Brain microvascular endothelial cell (primary cell): Measurements from ENCODE around the gene CDH23.

ENCODE experiments used
- DNase-seq: peaks from one replicate; pipeline ENCODE4 v3.0.0-alpha.2; 2020
- H3K27ac ChIP-seq: fragments of 250-450 bp; sonication (Bioruptor Pico); 2 replicates; pipeline ENCODE4 v1.5.1; 2020; ENCODE audit warnings: mild to moderate bottlenecking, moderate library complexity
- H3K27me3 ChIP-seq: fragments of 250-450 bp; sonication (Bioruptor Pico); replicated peaks from 2 replicates; pipeline ENCODE4 v1.5.1; 2020; ENCODE audit warnings: mild to moderate bottlenecking
- H3K36me3 ChIP-seq: fragments of 250-450 bp; sonication (Bioruptor Pico); replicated peaks from 2 replicates; pipeline ENCODE4 v1.5.1; 2020; ENCODE audit warnings: mild to moderate bottlenecking
- H3K4me3 ChIP-seq: 2 replicates; pipeline ENCODE4 v1.5.1; 2011; ENCODE audit warnings: low read depth, mild to moderate bottlenecking, control low read depth, low read length, moderate library complexity
- CTCF ChIP-seq: IDR thresholded peaks from 2 replicates; pipeline ENCODE4 v1.5.1; 2011; ENCODE audit warnings: low read depth, mild to moderate bottlenecking, moderate library complexity, low read length, control low read depth, inconsistent platforms; ENCODE audit errors: missing control alignments
- in situ Hi-C: cut with HindIII; loops from 2 replicates; pipeline ENCODE4 v1.10.0; 2017; ENCODE audit warnings: low sequenced_read_pairs, low pct_ligation_motif_present

The CDH23 gene

GRCh38 chr10:71582019-71582418, 185.3 kb downstream of the CDH23 start:
- no peaks in the 10 kb centered on the region for H3K27me3 ChIP-seq
- in situ Hi-C loops: no loop called here
- no peak overlapping the region for H3K27ac ChIP-seq
- peak; percentile 51 for DNase-seq
- H3K36me3 ChIP-seq: no peaks in the 10 kb centered on the region
- TF ChIP-seq CTCF: no peak
- no peak overlapping the region for H3K4me3 ChIP-seq

GRCh38 chr10:71582506-71583475, 186.1 kb downstream of the CDH23 start:
- DNase-seq: no peak
- no peak overlapping the region for H3K4me3 ChIP-seq
- no peaks in the 10 kb centered on the region for H3K27me3 ChIP-seq
- H3K36me3 ChIP-seq: no peaks in the 10 kb centered on the region
- in situ Hi-C loops: no loop called here
- H3K27ac ChIP-seq: no peak overlapping the region
- TF ChIP-seq CTCF: no peak

GRCh38 chr10:71584461-71584860, 187.7 kb downstream of the CDH23 start:
- in situ Hi-C loops: no loop called here
- Histone ChIP-seq H3K27ac (peak overlapping the region; percentile 99), H3K27me3 (no peaks in the 10 kb centered on the region), H3K36me3 (no peaks in the 10 kb centered on the region), H3K4me3 (no peak overlapping the region)
- peak; percentile 87 for DNase-seq
- no peak for TF ChIP-seq CTCF

- Histone ChIP-seq H3K27me3 (no peaks in the 10 kb centered on the region), H3K36me3 (no peaks in the 10 kb centered on the region), H3K27ac (peak overlapping the region; percentile 99), H3K4me3 (no peak overlapping the region)
- TF ChIP-seq CTCF: no peak
- in situ Hi-C loops: no loop called here
- DNase-seq: peak; percentile 96
Observed at GRCh38 chr10:71584902-71585563, 188.3 kb downstream of the CDH23 start.

GRCh38 chr10:71585564-71586290, 189.0 kb downstream of the CDH23 start:
- DNase-seq: peak; percentile 70
- no peak for TF ChIP-seq CTCF
- Histone ChIP-seq H3K27me3 (no peaks in the 10 kb centered on the region), H3K36me3 (no peaks in the 10 kb centered on the region), H3K4me3 (no peak overlapping the region), H3K27ac (peak overlapping the region; percentile 99)
- in situ Hi-C loops: no loop called here
